ENCODE results near the gene MADCAM1.

Gene MADCAM1

DNA sequence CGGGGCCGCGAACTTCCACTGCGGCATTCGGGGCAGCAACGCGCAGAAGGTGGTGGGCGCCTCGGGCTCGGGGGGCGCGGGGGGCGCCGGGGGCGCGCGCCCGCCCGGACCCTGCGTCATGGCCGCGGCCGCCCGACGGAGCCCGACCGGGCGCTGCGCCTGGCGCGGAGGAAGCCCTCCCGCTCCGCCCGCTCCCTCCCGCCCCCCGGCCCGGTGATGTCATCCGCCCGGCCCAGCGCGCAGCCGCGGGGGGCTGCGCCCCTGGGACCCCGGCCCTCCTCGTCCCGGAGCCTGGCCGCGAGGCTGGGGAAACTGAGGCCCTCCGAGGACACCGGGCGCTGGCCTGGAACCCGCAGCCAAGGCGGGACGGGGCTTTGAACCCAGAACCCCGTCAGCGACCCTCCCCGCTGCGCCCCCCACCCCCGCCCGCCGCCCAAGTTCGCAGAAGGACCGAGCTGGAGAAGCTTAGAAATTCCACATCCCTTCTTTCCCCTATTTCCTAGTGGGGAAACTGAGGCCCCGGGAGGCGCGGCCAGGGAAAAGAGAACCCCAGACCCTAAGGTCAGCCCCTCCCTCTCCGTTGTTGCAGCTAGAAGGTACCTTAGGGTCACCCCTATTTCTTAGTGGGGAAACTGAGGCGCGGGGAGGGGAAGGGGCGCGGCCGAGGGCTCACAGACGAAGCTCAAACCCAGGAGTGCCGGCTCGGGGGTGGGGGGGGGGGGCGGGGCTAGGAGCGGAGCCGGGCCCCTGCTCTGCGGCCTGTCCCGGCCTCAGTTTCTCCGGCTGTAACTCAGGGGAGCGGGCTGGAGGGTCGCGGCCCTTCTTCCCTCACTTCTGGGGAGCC is 35.2 kb upstream of the MADCAM1 start, which contains the start of gene SHC2:
SHC2 (minus strand) TSS at position 157 of the 844 bp plus-strand sequence; CDS start at position 120, 37 bp downstream.
- H3K4me3 Mint-ChIP-seq: peak within 1 kb of the TSS; percentile 67
- no peak within 1 kb of the TSS for H3K27ac Mint-ChIP-seq
- H3K36me3 Mint-ChIP-seq (ENCODE audit: low read depth): no peaks in the 10 kb centered on the region
- DNase-seq (no peak), ATAC-seq (no peak)
- peaks cover 9% of the 10 kb centered on the region for H3K4me1 Mint-ChIP-seq
- peaks cover 24% of the 10 kb centered on the region for H3K27me3 Mint-ChIP-seq
- H3K9me3 Mint-ChIP-seq: peaks cover 4% of the 10 kb centered on the region

DNA sequence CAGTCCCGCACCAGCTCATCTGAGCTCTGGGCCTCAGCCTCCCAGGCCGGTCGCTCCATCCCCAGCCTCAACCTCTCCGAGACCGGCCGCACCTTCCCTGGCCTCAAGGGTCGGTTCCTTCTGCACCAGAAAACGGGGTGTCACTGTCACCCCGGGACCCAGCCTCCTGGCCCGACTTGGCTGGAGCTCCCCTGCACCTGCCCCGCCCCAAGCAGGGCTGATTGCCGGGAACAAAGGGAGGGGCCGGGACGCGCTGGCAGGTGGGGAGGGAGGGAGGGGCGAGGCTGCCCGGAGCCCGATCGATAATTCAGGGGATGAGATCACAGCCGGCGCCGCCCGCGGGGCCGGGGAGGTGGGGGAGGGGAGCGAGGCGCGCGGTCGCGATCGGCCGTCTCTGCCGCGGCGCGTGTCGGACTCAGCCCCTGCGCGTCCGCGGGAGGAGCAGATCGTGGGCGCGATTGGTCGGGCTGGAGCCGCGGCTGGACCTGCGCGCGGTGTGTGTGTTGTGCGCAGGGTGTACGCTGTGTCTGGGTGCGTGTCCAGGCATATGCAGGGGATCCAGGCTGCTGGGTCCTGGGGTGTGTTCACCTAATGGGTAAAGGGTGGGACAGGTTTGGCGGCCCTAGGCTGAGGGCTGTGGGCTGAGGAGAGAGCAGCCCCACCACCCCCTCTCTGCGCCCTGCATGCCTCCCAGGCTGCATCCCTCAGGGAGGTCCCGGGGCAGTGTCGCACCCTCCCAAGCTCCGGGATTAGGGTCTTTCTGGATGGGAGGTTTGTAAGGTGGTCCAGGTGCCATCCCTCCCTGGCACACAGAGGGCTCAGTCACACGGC is 34.4 kb upstream of the MADCAM1 start:
- Mint-ChIP-seq H3K4me1 (peaks cover 9% of the 10 kb centered on the region), H3K36me3 (ENCODE audit: low read depth) (no peaks in the 10 kb centered on the region), H3K9me3 (peaks cover 4% of the 10 kb centered on the region), H3K4me3 (no peak overlapping the region), H3K27me3 (peaks cover 22% of the 10 kb centered on the region), H3K27ac (no peak overlapping the region)
- ATAC-seq (no peak), DNase-seq (peak; percentile 9)

DNA sequence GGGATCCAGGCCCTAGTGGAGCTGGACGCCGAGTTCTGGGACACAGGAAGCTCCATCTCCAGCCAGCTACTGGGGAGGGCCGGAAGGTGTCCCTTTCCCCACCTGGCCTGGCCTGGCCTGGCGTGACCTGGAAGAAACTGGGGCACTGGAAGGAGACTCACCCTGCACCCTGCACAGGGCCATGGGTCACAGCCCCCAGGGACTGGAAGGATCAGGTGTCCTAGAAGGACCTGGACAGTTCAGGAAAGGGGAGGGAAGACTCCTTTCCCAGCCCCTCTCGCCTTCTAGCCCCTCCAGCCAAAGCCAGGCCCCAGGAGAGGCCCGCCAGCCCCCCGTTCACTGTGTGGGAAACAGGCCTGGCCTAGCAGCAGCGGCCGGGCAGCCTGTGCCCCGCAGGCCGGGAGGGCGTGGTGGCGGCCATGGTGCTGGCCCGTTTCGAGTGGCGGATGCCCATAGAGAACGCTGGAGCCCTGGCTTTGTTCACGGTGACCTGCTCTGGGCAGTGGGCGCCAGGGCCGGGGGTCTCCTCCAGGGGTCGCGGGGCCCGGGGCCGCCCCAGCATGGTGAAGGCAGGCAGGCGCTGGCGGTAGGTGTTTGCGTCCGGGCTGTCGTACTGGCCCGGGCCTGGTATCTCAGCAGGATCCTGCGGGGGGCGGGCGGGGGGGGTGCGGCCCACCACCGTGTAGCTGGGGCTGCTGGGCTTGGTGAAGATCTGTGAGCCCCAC is 32.6 kb upstream of the MADCAM1 start:
- H3K9me3 Mint-ChIP-seq: peaks cover 4% of the 10 kb centered on the region
- DNase-seq (no peak), ATAC-seq (no peak)
- H3K27me3 Mint-ChIP-seq: peaks cover 18% of the 10 kb centered on the region
- peaks cover 7% of the 10 kb centered on the region for H3K4me1 Mint-ChIP-seq
- H3K4me3 Mint-ChIP-seq: no peak overlapping the region
- H3K27ac Mint-ChIP-seq: no peak overlapping the region
- no peaks in the 10 kb centered on the region for H3K36me3 Mint-ChIP-seq (ENCODE audit: low read depth)

DNA sequence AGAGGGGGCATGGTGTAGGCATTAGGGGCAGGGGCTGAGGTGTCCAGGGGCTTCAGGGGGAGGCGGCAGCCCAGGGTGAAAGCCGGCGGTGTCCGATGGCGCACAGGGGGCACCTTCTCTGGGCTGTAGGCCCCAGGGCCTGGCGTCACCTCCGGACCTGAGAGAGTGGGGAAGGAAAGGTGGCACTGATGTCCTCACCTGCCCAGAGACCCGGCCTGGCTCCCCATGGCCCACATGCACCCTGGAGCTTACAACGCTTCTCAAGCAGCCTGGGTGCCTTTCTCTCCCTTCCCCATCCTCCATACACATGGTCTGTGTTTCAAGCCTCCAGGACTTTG is 32.1 kb upstream of the MADCAM1 start:
- Mint-ChIP-seq H3K27ac (no peak overlapping the region), H3K27me3 (peaks cover 18% of the 10 kb centered on the region), H3K9me3 (peaks cover 4% of the 10 kb centered on the region), H3K4me3 (no peak overlapping the region), H3K4me1 (peaks cover 7% of the 10 kb centered on the region), H3K36me3 (ENCODE audit: low read depth) (no peaks in the 10 kb centered on the region)
- DNase-seq: no peak
- ATAC-seq: no peak

DNA sequence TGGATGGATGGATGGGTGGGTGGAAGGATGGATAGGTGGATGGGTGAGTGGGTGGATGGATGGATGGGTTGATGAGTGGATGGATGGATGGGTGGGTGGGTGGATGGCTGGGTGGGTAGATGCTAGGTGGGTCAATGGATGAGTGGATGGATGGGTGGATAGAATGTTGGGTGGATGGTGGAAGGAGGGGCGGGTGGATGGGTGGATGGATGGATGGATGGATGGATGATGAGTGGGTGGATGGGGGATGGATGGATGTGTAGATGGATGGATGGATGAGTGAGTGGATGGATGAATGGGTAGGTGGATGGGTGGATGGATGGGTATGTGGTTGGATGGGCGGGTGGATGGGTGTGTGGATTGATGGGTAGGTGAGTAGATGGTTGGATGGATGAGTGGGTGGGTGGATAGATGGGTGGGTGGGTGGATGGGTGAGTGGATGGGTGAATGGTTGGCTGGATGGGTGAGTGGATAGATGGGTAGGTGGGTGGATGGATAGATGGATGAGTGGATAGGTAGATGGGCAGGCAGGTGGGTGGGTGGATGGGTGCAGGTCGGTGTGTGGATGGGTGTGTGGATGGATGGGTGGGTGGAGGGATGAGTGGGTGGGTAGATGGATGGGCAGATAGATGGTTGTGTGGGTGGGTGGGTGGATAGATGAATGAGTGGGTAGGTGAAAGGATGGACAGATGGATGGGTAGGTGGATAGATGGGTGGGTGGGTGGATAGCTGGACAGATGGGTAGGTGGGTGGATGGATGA is 31.1 kb upstream of the MADCAM1 start:
- DNase-seq (no peak), ATAC-seq (no peak)
- H3K4me1 Mint-ChIP-seq: peaks cover 2% of the 10 kb centered on the region
- H3K36me3 Mint-ChIP-seq (ENCODE audit: low read depth): no peaks in the 10 kb centered on the region
- no peak overlapping the region for H3K4me3 Mint-ChIP-seq
- peaks cover 4% of the 10 kb centered on the region for H3K9me3 Mint-ChIP-seq
- peaks cover 11% of the 10 kb centered on the region for H3K27me3 Mint-ChIP-seq
- H3K27ac Mint-ChIP-seq: no peak overlapping the region

DNA sequence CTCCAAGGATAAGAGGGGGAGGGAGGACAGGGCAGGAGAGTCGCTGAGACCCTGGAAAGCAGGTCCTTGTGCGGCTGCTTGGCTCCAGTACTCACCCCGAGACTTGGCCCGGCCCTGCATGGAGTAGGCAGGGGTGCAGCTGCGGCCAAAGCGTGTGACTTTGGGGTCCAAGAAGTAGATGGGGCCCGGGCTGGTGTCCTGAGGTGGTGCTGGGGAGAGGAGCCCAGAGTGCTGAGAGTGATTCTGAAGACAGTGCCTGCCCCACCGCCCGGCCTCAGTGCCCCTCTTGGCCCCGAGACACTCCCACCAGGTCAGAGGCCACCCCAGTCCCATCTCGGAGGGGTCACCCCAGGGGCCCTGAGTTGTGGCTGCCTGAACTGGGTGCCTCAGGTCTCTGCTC is 28.7 kb upstream of the MADCAM1 start:
- ATAC-seq (no peak), DNase-seq (no peak)
- Mint-ChIP-seq H3K4me1 (no peaks in the 10 kb centered on the region), H3K4me3 (no peak overlapping the region), H3K27me3 (peaks cover 3% of the 10 kb centered on the region), H3K9me3 (peaks cover 4% of the 10 kb centered on the region), H3K27ac (no peak overlapping the region), H3K36me3 (ENCODE audit: low read depth) (no peaks in the 10 kb centered on the region)

DNA sequence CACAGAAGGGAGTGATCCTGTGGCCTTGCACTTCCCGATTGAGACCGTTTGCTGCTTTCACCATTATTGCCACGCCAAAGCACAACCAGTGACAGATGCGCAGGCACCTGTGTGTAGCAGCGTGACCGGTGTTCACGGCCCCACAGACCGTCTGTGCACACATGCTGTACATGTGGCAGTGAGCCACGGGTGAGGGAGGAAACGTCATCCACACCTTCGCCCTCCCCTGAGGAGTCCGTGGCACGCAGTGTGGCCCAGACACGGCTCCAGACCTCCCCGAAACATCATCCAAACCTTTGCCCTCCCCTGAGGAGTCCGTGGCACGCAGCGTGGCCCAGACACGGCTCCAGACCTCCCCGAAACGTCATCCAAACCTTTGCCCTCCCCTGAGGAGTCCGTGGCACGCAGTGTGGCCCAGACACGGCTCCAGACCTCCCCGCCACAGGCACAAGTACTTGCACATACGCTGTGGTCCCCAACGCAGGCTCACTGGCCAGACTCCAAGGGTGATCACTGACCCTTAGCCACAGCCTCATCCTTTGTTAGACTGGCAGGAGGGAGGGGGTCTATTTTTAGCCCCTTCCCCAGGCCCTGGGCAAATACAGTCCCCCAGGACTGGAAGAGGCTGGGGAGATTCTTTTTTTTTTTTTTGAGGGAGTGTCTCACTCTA is 27.6 kb upstream of the MADCAM1 start:
- peaks cover 4% of the 10 kb centered on the region for H3K9me3 Mint-ChIP-seq
- ATAC-seq: no peak
- no peaks in the 10 kb centered on the region for H3K4me1 Mint-ChIP-seq

DNA sequence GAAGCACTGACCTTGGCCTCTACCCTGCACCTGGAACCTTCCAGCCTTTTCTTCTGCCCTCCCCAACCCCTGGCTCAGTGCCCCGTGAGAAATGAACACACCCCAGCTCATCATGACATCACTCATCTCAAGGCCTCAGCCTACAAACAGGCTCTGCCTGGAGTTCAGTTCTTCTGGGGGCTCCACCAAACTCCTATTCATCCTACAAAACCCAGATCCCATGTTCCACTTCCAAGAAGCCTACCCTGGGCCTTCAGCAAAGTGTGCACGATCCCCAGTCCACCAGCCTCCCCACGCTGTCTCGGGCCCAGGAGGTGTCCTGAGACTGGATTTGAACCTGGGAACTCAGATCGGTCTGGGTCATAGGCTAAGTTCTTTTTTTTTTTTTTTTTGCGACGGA is 26.5 kb upstream of the MADCAM1 start:
- Mint-ChIP-seq H3K27me3 (no peaks in the 10 kb centered on the region), H3K36me3 (ENCODE audit: low read depth) (no peaks in the 10 kb centered on the region), H3K4me3 (no peak overlapping the region), H3K9me3 (no peaks in the 10 kb centered on the region), H3K27ac (no peak overlapping the region), H3K4me1 (no peaks in the 10 kb centered on the region)
- ATAC-seq (no peak), DNase-seq (no peak)

More for the DNA sequence above, 27.6 kb upstream of the MADCAM1 start:
- Mint-ChIP-seq H3K36me3 (ENCODE audit: low read depth) (no peaks in the 10 kb centered on the region), H3K27me3 (no peaks in the 10 kb centered on the region), H3K4me3 (no peak overlapping the region), H3K27ac (no peak overlapping the region)
- DNase-seq: no peak

DNA sequence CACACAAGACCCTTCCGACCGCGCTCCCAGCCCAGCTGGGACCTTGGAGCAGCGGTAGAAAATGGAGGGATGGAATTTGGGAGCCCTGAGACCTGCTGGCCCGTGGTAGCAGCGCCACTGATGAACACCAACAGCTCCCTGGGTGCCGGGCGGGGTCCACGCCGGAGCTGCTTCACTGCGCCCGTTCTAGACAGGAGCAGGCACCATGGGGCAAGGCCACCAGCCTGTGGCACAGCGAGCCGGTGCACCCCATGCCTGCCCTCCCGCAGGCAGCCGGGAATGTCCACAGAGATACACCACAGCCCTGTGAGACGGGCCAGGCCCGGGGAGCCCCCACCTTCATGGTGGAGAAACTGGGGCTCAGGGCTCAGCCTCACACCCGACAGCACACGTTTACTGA is 25.6 kb upstream of the MADCAM1 start:
- Mint-ChIP-seq H3K4me1 (no peaks in the 10 kb centered on the region), H3K27ac (no peak overlapping the region), H3K27me3 (no peaks in the 10 kb centered on the region), H3K9me3 (no peaks in the 10 kb centered on the region), H3K4me3 (no peak overlapping the region), H3K36me3 (ENCODE audit: low read depth) (no peaks in the 10 kb centered on the region)
- ATAC-seq (no peak), DNase-seq (no peak)

DNA sequence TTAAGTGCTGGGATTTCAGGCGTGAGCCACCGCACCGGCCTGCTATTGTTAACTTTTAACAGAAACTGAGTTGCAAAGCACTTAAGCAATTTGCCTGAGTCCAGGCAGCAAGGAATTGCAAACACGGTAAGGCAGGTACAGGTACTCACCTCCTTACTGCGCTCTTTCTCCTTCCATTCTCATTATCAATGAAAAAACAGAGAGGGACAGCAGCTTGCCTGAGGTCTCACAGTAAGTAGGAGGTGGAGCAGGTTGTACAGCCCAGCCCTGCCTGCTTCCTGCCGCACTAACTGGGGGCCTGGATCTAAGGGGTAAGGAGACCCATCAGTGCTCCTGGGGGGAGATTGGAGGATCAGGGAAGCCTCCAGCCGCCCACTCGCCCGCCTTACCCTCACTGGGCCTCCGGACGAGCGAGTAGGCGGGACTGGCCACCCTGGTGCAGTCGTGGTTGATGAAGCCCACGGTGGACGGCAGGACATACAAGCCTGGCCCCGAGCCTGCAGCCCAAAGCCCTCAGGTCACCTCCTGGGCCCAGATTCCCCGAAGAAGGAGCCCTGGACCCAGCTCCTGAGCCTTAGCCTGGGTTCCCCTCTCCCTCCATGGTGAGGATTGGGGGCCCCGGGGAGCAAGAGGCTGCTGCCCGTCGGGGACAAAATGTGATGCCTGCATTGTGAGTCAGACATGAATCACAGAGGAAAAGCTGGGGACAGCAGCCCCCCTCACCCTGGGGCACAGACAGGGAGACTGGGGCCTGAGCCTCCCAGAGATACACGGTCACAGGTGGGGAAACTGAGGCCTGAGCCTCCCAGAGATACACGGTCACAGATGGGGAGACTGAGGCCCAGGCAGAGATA is 24.1 kb upstream of the MADCAM1 start:
- H3K4me3 Mint-ChIP-seq: no peak overlapping the region
- no peaks in the 10 kb centered on the region for H3K27me3 Mint-ChIP-seq
- ATAC-seq (no peak), DNase-seq (no peak)
- no peaks in the 10 kb centered on the region for H3K4me1 Mint-ChIP-seq
- H3K9me3 Mint-ChIP-seq: no peaks in the 10 kb centered on the region
- H3K36me3 Mint-ChIP-seq (ENCODE audit: low read depth): no peaks in the 10 kb centered on the region
- no peak overlapping the region for H3K27ac Mint-ChIP-seq

DNA sequence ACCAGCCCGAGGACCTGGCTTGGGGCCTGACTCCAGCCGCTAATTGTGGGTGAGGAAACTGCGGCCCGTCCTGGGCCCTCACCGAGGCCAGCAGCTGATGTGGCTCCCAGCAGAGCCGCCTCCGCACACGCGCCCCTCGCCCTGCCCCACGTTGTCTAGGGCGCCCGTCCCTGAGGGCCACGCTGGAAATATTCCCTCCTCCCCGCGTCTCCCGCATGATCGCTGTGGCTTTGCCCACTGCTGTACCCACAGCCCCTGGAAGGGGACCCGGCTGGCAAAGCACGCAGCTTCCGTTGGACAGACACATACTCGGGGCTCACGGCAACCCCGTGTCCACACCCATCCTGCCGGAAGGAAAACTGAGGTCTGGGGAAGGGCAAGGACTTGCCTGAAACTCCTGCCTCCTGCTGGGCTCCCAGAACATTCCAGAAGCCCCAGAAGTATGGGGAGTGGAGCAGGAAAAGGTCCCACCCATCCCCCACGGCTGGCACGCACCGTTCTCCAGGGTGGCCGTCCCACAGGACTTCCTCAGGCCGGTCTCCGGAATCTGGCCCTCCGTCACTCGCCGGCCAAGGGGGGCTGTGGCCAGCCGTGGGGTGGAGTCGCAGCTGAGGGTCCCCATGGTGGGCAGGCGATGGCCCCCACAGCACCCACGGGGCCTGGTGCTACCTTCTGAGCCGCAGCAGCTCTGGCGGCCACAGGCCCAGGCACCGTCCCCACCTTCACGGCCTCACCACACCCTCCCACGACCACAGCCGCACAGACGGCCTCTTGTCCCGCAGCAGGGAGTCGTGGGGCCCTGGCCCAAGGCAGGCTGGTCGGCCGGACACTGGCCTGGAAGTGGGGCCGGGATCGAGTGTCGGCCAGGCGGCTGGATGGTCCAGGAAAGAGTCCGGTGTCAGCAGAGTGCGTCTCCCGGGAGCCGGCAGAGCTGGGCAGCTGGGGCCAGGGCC is 21.9 kb upstream of the MADCAM1 start:
- ATAC-seq: no peak
- H3K36me3 Mint-ChIP-seq (ENCODE audit: low read depth): no peaks in the 10 kb centered on the region
- no peak overlapping the region for H3K4me3 Mint-ChIP-seq
- no peak for DNase-seq
- H3K27ac Mint-ChIP-seq: no peak overlapping the region
- peaks cover 2% of the 10 kb centered on the region for H3K27me3 Mint-ChIP-seq
- no peaks in the 10 kb centered on the region for H3K4me1 Mint-ChIP-seq
- no peaks in the 10 kb centered on the region for H3K9me3 Mint-ChIP-seq

DNA sequence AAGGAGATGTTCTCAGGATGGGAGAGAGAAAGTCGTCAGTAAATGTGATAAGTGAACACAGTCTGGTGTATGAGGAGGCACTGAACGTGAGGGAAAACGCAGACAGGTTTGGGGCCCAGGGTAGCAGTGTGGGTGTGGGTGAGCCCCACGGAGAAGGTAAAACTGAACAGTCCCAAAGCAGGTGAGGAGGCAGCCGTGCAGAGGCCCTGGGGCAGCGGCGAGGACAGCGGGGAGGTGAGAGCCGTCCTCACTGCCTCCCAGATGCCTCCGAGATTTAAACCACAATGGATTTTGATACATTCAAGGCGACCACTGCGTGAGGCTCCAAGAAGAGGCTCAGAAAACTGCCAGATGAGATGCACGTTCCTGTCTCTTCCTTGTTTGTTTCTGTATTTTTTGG is 20.9 kb upstream of the MADCAM1 start:
- Mint-ChIP-seq H3K9me3 (peaks cover 7% of the 10 kb centered on the region), H3K4me1 (peaks cover 6% of the 10 kb centered on the region), H3K36me3 (ENCODE audit: low read depth) (peaks cover 5% of the 10 kb centered on the region), H3K27ac (no peak overlapping the region), H3K27me3 (peaks cover 6% of the 10 kb centered on the region), H3K4me3 (no peak overlapping the region)
- DNase-seq: no peak
- no peak for ATAC-seq

Data from activated naive CD8-positive, alpha-beta T cell treated with anti-CD3 and anti-CD28 coated beads, Interleukin-2, amount 50 U/mL, for 24 hours (primary cell).